Heart left ventricle (tissue), 16 donors: ENCODE results near the gene TGM2. TPM values are rescaled to one million over a fixed set of nuclear protein-coding genes. Genes with fewer than 3 reads are reported as not detected.
"Not testable (repeated sequence)": the region's sequence is repeated elsewhere in the genome, so short reads cannot be mapped to it uniquely, and the experiment has no call there.

ENCODE experiments used
- ATAC-seq, 4 donors: fragments of 200-7000 bp; cut with Tn5 transposase; one replicate each; pipeline ENCODE4 v1.9.1; 2020 to 2022; ENCODE audit warnings: moderate library complexity in 4 of 4, mild to moderate bottlenecking in 3 of 4, moderate number of reproducible peaks in 1 of 4
- DNase-seq, 5 donors: peaks; one replicate each; pipeline ENCODE4 v3.0.0-alpha.2; 2020
- H3K27ac ChIP-seq, 12 donors: fragments of 200-600 bp; sonication (generic) in 4 of 12; one replicate each; pipeline versions ENCODE4 v1.5.0 to v1.8.0; 2016 to 2022; ENCODE audit warnings: mild to moderate bottlenecking in 2 of 12
- H3K27me3 ChIP-seq, 9 donors: fragments of 200-600 bp; sonication (generic) in 2 of 9; one replicate each; pipeline versions ENCODE4 v1.5.1 to v1.8.0; 2016 to 2022; ENCODE audit warnings: mild to moderate bottlenecking in 3 of 9
- H3K36me3 ChIP-seq, 9 donors: fragments of 200-600 bp; sonication (generic) in 2 of 9; one replicate each; pipeline versions ENCODE4 v1.5.0 to v1.8.0; 2018 to 2022; ENCODE audit warnings: mild to moderate bottlenecking in 2 of 9
- H3K4me1 ChIP-seq, 12 donors: fragments of 200-600 bp; sonication (generic) in 4 of 12; one replicate each; pipeline versions ENCODE4 v1.5.0 to v1.8.0; 2016 to 2022; ENCODE audit warnings: mild to moderate bottlenecking in 3 of 12
- H3K4me3 ChIP-seq, 12 donors: fragments of 200-600 bp; sonication (generic) in 4 of 12; one replicate each; pipeline versions ENCODE4 v1.5.0 to v1.8.0; 2017 to 2022; ENCODE audit warnings: mild to moderate bottlenecking in 9 of 12, moderate library complexity in 4 of 12
- H3K9me3 ChIP-seq, 12 donors: fragments of 200-600 bp; sonication (generic) in 4 of 12; one replicate each; pipeline versions ENCODE4 v1.5.0 to v1.8.0; 2016 to 2022; ENCODE audit warnings: mild to moderate bottlenecking in 1 of 12
- CTCF ChIP-seq, 12 donors: fragments of 200-600 bp; sonication (generic) in 4 of 12; IDR thresholded peaks; one replicate each; pipeline versions ENCODE4 v1.5.0 to v1.8.0; 2018 to 2022; ENCODE audit warnings: antibody characterized with exemption in 12 of 12, mild to moderate bottlenecking in 5 of 12
- POLR2A ChIP-seq, 2 donors: fragments of 450-650 bp; IDR thresholded peaks; one replicate each; pipeline ENCODE4 v1.6.1; 2017; ENCODE audit warnings: antibody characterized with exemption in 2 of 2, mild to moderate bottlenecking in 2 of 2, moderate library complexity in 2 of 2
- WGBS, 4 donors: extraction: QIAGEN DNeasy Blood & Tissue Kit in 2 of 4; methylation state at CpG; one replicate each; pipeline versions ENCODE4 v1.1.5 to v1.1.7; 2013 to 2018; 5-methylcytosine and 5-hydroxymethylcytosine counted together
- intact Hi-C, 10 donors: fragments of 100-400 bp; cut with DNase I; formaldehyde crosslinking; loops; one replicate each; pipeline versions ENCODE4 v1.11.1 to v1.14.2; 2022
- polyA plus RNA-seq, 2 donors: library from polyadenylated mRNA; stranded (reverse); fragments of 200-250 nt; gene quantifications; one replicate each; pipeline ENCODE4 v1.2.3, GENCODE V29; 2013
- total RNA-seq, 9 donors: library from RNA; depleted of rRNA in 2 of 9; stranded (reverse); fragments of >200 nt in 2 of 9; fragmentation: NEBNext Ultra II Directional in 3 of 9; extraction: Animal tissue kit (Norgen Biotek cat#: 25700) in 3 of 9; gene quantifications; one replicate each; pipeline versions ENCODE4 v1.1.0 to v1.2.4, GENCODE V29; 2016 to 2023
- donor health status: ischemic (EF 13 %, LVEDD 7.1; RV severe dilation, severe dysfunction).
- donor health status: healthy with polysubstance abuse.
- donor health status: DM: no; HTN: yes; CAD: no.
- donor health status: DM: no; HTN: no; CAD: no.
- donor health status: ischemic (EF 25% LVEDD 6.9; RV normal size, moderate dysfunction).
- donor health status: ischemic (EF 25% LVEDD 5.7; RV mildly dilated, moderate dysfunction).
- donor health status: healthy.
- donor health status: DM: yes; HTN: yes; CAD: no.
- donor health status: ischemic (EF 35%, LVEDD 5.7; RV mildly dilated, moderate dysfunction).
- donor health status: nonischemic (EF 11% LVEDD 7.7; RV severe dilation, severe dysfunction).
- donor health status: DM: yes; HTN: yes; CAD: no.
- donor health status: PGD.
- donor health status: ischemic (EF 29% LVEDD 5.4; RV normal size, mild dysfunction).
- donor health status: nonischemic (EF 23%, LVEDD 6.1; RV moderate dilation, normal function).

TGM2 gene
- total and polyA plus RNA-seq, 11 donors: 211 to 1,146 (median 567) TPM

GRCh38 chr20:38106461-38106860, 58.6 kb downstream of the TGM2 start:
- DNase-seq: peak in 1 of 5 donors; percentile 48
- Histone ChIP-seq H3K27me3 (no peaks in the 10 kb centered on the region), H3K27ac (peak overlapping the region in 4 of 12 donors; percentile 8 to 50 (median 36)), H3K4me3 (no peak overlapping the region), H3K36me3 (no peaks in the 10 kb centered on the region), H3K4me1 (peaks cover 11 to 37% (median 34%) of the 10 kb centered on the region in 12 donors), H3K9me3 (peaks cover 0 to 3% (median 0%) of the 10 kb centered on the region in 12 donors)
- TF ChIP-seq CTCF (IDR thresholded peaks at IDR 0.05) (peak in 5 of 12 donors; percentile 19 to 34 (median 26)), POLR2A (IDR thresholded peaks at IDR 0.05) (no peak)
- ATAC-seq: no peak
- intact Hi-C loops: no loop called here
- 69 to 73% (median 73%) methylated on average over 5 of the region's 5 CpGs for WGBS, 4 donors

GRCh38 chr20:38104285-38104684, 60.8 kb downstream of the TGM2 start:
- no peaks in the 10 kb centered on the region for H3K36me3 ChIP-seq
- TF ChIP-seq POLR2A (IDR thresholded peaks at IDR 0.05) (no peak), CTCF (IDR thresholded peaks at IDR 0.05) (no peak)
- H3K9me3 ChIP-seq: peaks cover 0 to 17% (median 0%) of the 10 kb centered on the region in 12 donors
- intact Hi-C loops: no loop called here
- DNase-seq: no peak
- no peak overlapping the region for H3K27ac ChIP-seq
- no peak overlapping the region for H3K4me3 ChIP-seq
- no peaks in the 10 kb centered on the region for H3K27me3 ChIP-seq
- peaks cover 0 to 16% (median 13%) of the 10 kb centered on the region in 12 donors for H3K4me1 ChIP-seq
- ATAC-seq: no peak
- WGBS, 4 donors: 60 to 67% (median 65%) methylated on average over 1 of the region's 1 CpG

- WGBS, 4 donors: 88 to 92% (median 90%) methylated on average over 5 of the region's 5 CpGs
- H3K4me3 ChIP-seq, H3K36me3 ChIP-seq, intact Hi-C loops, DNase-seq, H3K27me3 ChIP-seq, ATAC-seq, H3K27ac ChIP-seq: not testable (repeated sequence)
- Histone ChIP-seq H3K9me3 (peaks cover 0 to 19% (median 0%) of the 10 kb centered on the region in 12 donors), H3K4me1 (peaks cover 0 to 12% (median 0%) of the 10 kb centered on the region in 12 donors)
Measured at GRCh38 chr20:38102206-38102605, 62.9 kb downstream of the TGM2 start.

- intact Hi-C loops: no loop called here
- Histone ChIP-seq H3K36me3 (no peaks in the 10 kb centered on the region), H3K27ac (peak overlapping the region in 1 of 12 donors; percentile 39), H3K9me3 (peaks cover 0 to 19% (median 0%) of the 10 kb centered on the region in 12 donors), H3K4me3 (no peak overlapping the region), H3K27me3 (no peaks in the 10 kb centered on the region), H3K4me1 (peaks cover 4 to 30% (median 20%) of the 10 kb centered on the region in 12 donors)
- TF ChIP-seq CTCF (IDR thresholded peaks at IDR 0.05) (no peak), POLR2A (IDR thresholded peaks at IDR 0.05) (no peak)
- DNase-seq: no peak
- WGBS, 4 donors: 53 to 75% (median 55%) methylated on average over 1 of the region's 1 CpG
- ATAC-seq: no peak
Measured at GRCh38 chr20:38098952-38099351, 66.1 kb downstream of the TGM2 start.
